Heart left ventricle (tissue), 16 donors: ENCODE results near the gene SCRN2. TPM values are rescaled to one million over a fixed set of nuclear protein-coding genes. Genes with fewer than 3 reads are reported as not detected.

Experiments used
- ATAC-seq, 4 donors: fragments of 200-7000 bp; cut with Tn5 transposase; one replicate each; pipeline ENCODE4 v1.9.1; 2020 to 2022; ENCODE audit warnings: moderate library complexity in 4 of 4, mild to moderate bottlenecking in 3 of 4, moderate number of reproducible peaks in 1 of 4
- DNase-seq, 5 donors: peaks; one replicate each; pipeline ENCODE4 v3.0.0-alpha.2; 2020
- H3K27ac ChIP-seq, 12 donors: fragments of 200-600 bp; sonication (generic) in 4 of 12; one replicate each; pipeline versions ENCODE4 v1.5.0 to v1.8.0; 2016 to 2022; ENCODE audit warnings: mild to moderate bottlenecking in 2 of 12
- H3K27me3 ChIP-seq, 9 donors: fragments of 200-600 bp; sonication (generic) in 2 of 9; one replicate each; pipeline versions ENCODE4 v1.5.1 to v1.8.0; 2016 to 2022; ENCODE audit warnings: mild to moderate bottlenecking in 3 of 9
- H3K36me3 ChIP-seq, 9 donors: fragments of 200-600 bp; sonication (generic) in 2 of 9; one replicate each; pipeline versions ENCODE4 v1.5.0 to v1.8.0; 2018 to 2022; ENCODE audit warnings: mild to moderate bottlenecking in 2 of 9
- H3K4me1 ChIP-seq, 12 donors: fragments of 200-600 bp; sonication (generic) in 4 of 12; one replicate each; pipeline versions ENCODE4 v1.5.0 to v1.8.0; 2016 to 2022; ENCODE audit warnings: mild to moderate bottlenecking in 3 of 12
- H3K4me3 ChIP-seq, 12 donors: fragments of 200-600 bp; sonication (generic) in 4 of 12; one replicate each; pipeline versions ENCODE4 v1.5.0 to v1.8.0; 2017 to 2022; ENCODE audit warnings: mild to moderate bottlenecking in 9 of 12, moderate library complexity in 4 of 12
- H3K9me3 ChIP-seq, 12 donors: fragments of 200-600 bp; sonication (generic) in 4 of 12; one replicate each; pipeline versions ENCODE4 v1.5.0 to v1.8.0; 2016 to 2022; ENCODE audit warnings: mild to moderate bottlenecking in 1 of 12
- CTCF ChIP-seq, 12 donors: fragments of 200-600 bp; sonication (generic) in 4 of 12; IDR thresholded peaks; one replicate each; pipeline versions ENCODE4 v1.5.0 to v1.8.0; 2018 to 2022; ENCODE audit warnings: antibody characterized with exemption in 12 of 12, mild to moderate bottlenecking in 5 of 12
- POLR2A ChIP-seq, 2 donors: fragments of 450-650 bp; IDR thresholded peaks; one replicate each; pipeline ENCODE4 v1.6.1; 2017; ENCODE audit warnings: antibody characterized with exemption in 2 of 2, mild to moderate bottlenecking in 2 of 2, moderate library complexity in 2 of 2
- WGBS, 4 donors: extraction: QIAGEN DNeasy Blood & Tissue Kit in 2 of 4; methylation state at CpG; one replicate each; pipeline versions ENCODE4 v1.1.5 to v1.1.7; 2013 to 2018; 5-methylcytosine and 5-hydroxymethylcytosine counted together
- intact Hi-C, 10 donors: fragments of 100-400 bp; cut with DNase I; formaldehyde crosslinking; loops; one replicate each; pipeline versions ENCODE4 v1.11.1 to v1.14.2; 2022
- polyA plus RNA-seq, 2 donors: library from polyadenylated mRNA; stranded (reverse); fragments of 200-250 nt; gene quantifications; one replicate each; pipeline ENCODE4 v1.2.3, GENCODE V29; 2013
- total RNA-seq, 9 donors: library from RNA; depleted of rRNA in 2 of 9; stranded (reverse); fragments of >200 nt in 2 of 9; fragmentation: NEBNext Ultra II Directional in 3 of 9; extraction: Animal tissue kit (Norgen Biotek cat#: 25700) in 3 of 9; gene quantifications; one replicate each; pipeline versions ENCODE4 v1.1.0 to v1.2.4, GENCODE V29; 2016 to 2023
- donor health status: ischemic (EF 13 %, LVEDD 7.1; RV severe dilation, severe dysfunction).
- donor health status: healthy with polysubstance abuse.
- donor health status: DM: no; HTN: yes; CAD: no.
- donor health status: DM: no; HTN: no; CAD: no.
- donor health status: ischemic (EF 25% LVEDD 6.9; RV normal size, moderate dysfunction).
- donor health status: ischemic (EF 25% LVEDD 5.7; RV mildly dilated, moderate dysfunction).
- donor health status: healthy.
- donor health status: DM: yes; HTN: yes; CAD: no.
- donor health status: ischemic (EF 35%, LVEDD 5.7; RV mildly dilated, moderate dysfunction).
- donor health status: nonischemic (EF 11% LVEDD 7.7; RV severe dilation, severe dysfunction).
- donor health status: DM: yes; HTN: yes; CAD: no.
- donor health status: PGD.
- donor health status: ischemic (EF 29% LVEDD 5.4; RV normal size, mild dysfunction).
- donor health status: nonischemic (EF 23%, LVEDD 6.1; RV moderate dilation, normal function).

The SCRN2 gene
- total and polyA plus RNA-seq, 11 donors, result 17.5 to 58.5 (median 33.9) TPM

GRCh38 chr17:47875011-47875985 lies 34.2 kb upstream of the SCRN2 start:
- intact Hi-C loops, result no loop called here
- Histone ChIP-seq H3K4me3 (no peak overlapping the region), H3K9me3 (no peaks in the 10 kb centered on the region), H3K27ac (no peak overlapping the region), H3K36me3 (no peaks in the 10 kb centered on the region), H3K4me1 (peaks cover 0 to 8% (median 0%) of the 10 kb centered on the region in 12 donors), H3K27me3 (peaks cover 0 to 69% (median 25%) of the 10 kb centered on the region in 9 donors)
- ATAC-seq (no peak), DNase-seq (peak in 1 of 5 donors; percentile 54)
- WGBS, 4 donors, result 64 to 68% (median 67%) methylated on average over 11 of the region's 11 CpGs
- no peak for TF ChIP-seq POLR2A (IDR thresholded peaks at IDR 0.05)
- no peak for TF ChIP-seq CTCF (IDR thresholded peaks at IDR 0.05)

GRCh38 chr17:47873200-47874090 lies 32.4 kb upstream of the SCRN2 start:
- DNase-seq (peak in 1 of 5 donors; percentile 20), ATAC-seq (no peak)
- Histone ChIP-seq H3K36me3 (no peaks in the 10 kb centered on the region), H3K9me3 (no peaks in the 10 kb centered on the region), H3K27me3 (peaks cover 0 to 80% (median 25%) of the 10 kb centered on the region in 9 donors), H3K27ac (no peak overlapping the region), H3K4me1 (peaks cover 0 to 8% (median 0%) of the 10 kb centered on the region in 12 donors), H3K4me3 (no peak overlapping the region)
- WGBS, 4 donors, result 53 to 59% (median 58%) methylated on average over 4 of the region's 4 CpGs
- no peak for TF ChIP-seq CTCF (IDR thresholded peaks at IDR 0.05)
- TF ChIP-seq POLR2A (IDR thresholded peaks at IDR 0.05), result no peak
- intact Hi-C loops, result no loop called here

GRCh38 chr17:47872651-47873161 lies 31.6 kb upstream of the SCRN2 start:
- DNase-seq, result no peak
- H3K9me3 ChIP-seq, result no peaks in the 10 kb centered on the region
- ATAC-seq, result no peak
- H3K27ac ChIP-seq, result no peak overlapping the region
- H3K4me1 ChIP-seq, result peaks cover 0 to 8% (median 0%) of the 10 kb centered on the region in 12 donors
- intact Hi-C loops, result no loop called here
- 38 to 44% (median 42%) methylated on average over 6 to 15 of the region's 15 CpGs for WGBS, 4 donors
- TF ChIP-seq POLR2A (IDR thresholded peaks at IDR 0.05), result no peak
- TF ChIP-seq CTCF (IDR thresholded peaks at IDR 0.05), result no peak
- no peak overlapping the region for H3K4me3 ChIP-seq
- no peaks in the 10 kb centered on the region for H3K36me3 ChIP-seq
- peaks cover 0 to 82% (median 22%) of the 10 kb centered on the region in 9 donors for H3K27me3 ChIP-seq
